SW480 (cell line): ENCODE results near the gene TEX28.
"Not testable (repeated sequence)": the region's sequence is repeated elsewhere in the genome, so short reads cannot be mapped to it uniquely, and the experiment has no call there.

Experiments
- DNase-seq: peaks from one replicate; pipeline ENCODE4 v3.0.0-alpha.2; 2016; ENCODE audit warnings: low spot score

The TEX28 gene, protein sequence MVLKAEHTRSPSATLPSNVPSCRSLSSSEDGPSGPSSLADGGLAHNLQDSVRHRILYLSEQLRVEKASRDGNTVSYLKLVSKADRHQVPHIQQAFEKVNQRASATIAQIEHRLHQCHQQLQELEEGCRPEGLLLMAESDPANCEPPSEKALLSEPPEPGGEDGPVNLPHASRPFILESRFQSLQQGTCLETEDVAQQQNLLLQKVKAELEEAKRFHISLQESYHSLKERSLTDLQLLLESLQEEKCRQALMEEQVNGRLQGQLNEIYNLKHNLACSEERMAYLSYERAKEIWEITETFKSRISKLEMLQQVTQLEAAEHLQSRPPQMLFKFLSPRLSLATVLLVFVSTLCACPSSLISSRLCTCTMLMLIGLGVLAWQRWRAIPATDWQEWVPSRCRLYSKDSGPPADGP

GRCh38 chrX:154294791-154295574, at the start of gene TEX28:
Gene TEX28 (minus strand): TSS chrX:154295124. CDS start chrX:154292117, 3,007 bp downstream.
- no peak for DNase-seq

DNA sequence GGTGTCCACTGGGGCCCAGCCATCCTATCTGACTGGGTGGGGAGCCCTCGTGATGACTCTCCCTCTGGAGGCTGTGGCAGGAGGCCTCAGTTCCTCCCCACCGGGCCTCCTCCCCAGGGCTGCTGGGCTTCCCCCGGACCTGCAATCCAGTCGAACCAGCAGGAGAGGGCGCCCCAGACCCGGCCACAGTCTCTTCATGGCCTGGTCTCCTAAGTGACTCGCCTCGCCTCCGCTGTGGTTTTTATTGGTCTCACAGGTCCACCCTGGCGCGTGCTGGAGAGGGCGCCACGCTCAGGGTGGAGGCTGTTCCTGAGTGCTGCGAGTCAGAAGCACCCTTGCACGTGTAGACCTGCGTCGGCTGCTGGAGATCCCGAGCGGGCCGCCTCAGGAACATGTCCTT, 48.7 kb upstream of the TEX28 start:
- DNase-seq = not testable (repeated sequence)

GRCh38 chrX:154343063-154343462, 48.1 kb upstream of the TEX28 start:
- not testable (repeated sequence) for DNase-seq

DNA sequence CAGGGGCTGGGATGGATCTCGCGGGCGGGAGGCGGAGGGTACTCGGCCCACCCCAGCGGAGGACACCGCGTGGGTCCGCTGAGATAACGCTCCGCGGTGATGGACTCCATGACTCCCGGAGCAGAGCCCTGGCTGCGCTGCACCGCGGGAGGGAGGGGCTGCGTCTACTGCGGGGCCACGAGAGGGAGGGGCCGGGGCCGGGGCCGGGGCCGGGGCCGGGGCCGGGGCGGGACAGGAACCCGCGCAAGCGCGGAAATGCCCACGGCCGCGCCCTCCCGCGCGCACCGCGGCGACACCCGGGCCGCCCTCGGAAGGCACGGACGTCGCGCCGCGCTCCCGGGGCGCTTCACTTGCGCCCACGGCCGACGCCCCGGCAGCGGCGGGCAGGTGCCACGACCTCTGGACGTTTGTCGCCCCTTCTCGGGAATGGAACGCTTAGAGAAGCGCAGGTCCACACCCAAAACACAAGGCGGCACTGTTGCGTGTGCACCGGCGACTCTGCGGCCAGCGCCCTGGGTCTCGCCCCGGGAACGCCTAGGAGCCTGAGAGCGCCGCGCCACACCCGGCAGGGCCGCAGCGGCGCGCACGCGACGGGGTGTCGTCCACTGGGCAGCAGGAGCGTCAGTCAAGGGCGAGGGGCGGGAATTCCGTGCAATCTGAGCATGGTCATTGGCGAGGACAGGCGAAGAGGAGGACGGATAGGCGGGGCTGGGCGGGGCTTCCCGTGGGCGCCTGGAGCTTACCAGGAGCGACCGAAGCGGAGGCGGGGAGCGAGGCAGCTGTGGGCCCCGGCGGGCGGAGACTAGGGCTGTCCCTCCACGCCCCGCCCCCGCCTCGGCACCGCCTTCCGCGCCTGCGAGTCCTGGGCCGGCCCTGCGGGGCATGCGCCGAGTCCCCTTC, 46.7 kb upstream of the TEX28 start:
- DNase-seq = not testable (repeated sequence)

DNA sequence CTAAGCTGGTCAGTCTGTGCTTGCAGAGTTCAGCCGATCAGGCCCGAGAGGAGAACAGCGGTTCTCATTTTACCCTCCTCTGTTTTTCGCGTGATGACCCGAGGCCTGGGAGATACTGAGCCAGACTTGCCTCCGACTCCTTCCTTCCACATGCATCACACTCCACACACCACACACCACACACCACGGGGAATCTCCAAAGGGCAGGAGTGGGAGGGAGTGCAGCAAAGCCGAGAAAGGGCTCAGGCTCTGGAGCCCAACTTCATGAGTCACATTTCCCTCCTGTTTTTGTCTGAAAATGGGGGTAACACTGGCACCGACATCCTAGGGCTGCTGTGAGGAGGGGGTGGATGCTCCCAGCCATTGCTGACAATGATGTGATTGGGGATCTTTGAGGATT, 39.6 kb upstream of the TEX28 start:
- DNase-seq = no peak

DNA sequence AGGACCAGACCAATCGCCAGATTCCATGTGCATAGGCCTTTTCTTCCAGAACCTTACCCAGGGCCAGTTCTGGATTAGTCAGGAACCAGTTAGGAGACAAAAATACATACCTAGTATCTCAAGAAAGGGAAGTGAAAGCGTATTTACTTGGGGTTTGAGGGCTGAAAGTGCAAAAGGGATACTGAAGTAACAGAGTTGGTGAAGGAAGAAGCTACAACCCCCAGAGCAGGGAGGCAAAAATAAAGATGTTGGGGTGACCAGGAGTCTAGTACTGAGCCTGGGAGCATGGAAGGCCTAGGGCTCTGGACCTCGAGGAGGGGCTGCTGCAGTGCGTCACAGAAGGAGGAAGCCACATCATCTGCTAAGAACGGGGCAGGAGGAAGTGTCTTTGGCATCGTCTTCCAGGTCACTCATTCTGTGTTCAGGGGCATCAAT, 38.9 kb upstream of the TEX28 start:
- DNase-seq = no peak

DNA sequence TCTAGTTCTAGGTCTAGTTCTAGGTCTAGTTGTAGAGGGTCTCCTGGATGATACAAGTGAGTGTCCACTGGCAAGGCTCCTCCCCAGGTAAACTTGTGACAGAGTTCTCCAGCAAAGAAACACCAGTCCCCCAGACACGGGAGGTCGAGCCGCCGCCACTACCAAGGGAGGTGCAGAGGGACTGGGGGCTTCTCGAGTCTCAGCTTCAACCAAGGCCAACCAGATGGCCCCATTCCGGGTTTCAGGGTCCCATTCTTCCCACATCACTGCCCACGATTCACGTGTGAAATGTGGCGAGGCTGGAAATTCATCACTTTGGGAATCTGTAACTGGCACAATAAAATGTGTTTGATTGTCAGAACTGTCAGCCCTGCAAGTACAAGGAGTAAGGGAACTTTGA, 38.2 kb upstream of the TEX28 start:
- no peak for DNase-seq

- no peak for DNase-seq
Measured at GRCh38 chrX:154332561-154332960, 37.6 kb upstream of the TEX28 start.

DNA sequence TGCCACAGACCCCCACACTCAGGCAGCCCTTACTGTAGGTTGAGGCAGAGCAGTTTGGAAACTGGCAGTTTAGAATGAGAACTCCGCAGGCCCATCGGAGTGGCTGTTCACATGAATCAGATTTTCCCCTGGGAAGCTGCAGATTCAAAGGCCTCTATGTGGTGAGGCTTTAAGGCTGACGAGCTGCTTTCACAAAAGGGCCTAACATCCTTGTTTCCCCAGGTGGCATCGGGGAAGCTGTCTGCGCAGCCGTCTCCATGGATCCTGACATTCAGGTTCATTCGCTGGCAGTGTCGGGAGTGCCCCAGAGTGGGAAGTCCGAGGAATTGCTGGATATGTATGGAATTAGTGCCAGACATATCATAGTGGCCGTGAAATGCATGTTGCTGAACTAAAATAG, 34.4 kb upstream of the TEX28 start:
- no peak for DNase-seq

DNA sequence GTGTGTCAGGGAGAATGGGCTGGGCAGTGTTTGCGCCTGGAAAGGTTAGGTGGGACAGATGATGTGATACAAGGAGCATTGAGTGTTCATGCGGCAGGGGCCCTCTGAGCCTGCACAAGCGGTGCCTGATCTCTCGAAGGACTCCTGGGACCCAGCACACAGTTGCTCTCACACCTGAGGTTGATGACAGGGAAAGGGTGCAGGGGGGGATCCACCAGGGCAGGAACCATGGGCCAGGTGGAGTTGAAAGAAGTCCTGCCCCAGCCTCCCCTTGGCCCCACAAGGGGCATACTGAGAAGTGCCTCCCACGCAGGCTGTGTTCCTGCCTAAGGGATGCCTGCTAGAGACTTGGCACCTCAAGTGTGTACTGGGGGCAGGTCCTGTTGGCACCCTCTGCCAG, 33.7 kb upstream of the TEX28 start:
- DNase-seq = no peak

DNA sequence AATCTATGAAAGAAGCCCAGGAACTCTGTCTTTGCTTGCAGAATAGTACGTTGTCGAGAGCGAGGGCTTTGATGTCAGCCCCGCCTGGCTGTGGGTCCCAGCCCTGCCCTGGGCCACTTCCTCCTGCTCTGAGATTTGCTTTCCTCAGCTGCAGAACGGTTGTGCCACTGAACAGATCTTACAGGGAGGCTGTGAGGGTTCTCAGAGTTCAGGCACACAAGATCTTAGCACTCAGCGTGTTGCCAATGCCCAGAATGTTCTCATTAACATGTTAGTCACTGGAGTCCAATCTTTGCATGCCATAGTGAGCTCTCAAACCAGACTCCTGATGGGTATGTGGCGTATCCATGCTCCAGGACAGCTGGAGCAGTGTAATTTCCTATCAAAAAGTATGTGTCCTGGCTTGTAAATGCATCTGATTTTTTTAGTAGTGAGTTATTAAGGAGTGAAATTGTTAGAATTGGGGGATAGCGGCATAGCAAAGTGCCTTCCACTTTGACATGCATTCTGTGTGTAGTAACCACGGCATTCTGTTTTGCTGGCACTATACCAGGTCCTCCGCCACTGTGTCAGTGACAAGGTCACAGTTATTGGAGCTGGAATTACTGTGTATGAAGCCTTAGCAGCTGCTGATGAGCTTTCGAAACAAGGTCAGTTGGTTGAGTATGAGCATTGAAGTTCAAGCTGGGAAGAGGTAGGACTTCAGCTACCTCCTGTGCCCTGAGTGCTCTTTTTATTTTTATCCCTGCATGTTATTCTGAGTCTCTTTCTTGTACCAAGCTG, 32.3 kb upstream of the TEX28 start:
- no peak for DNase-seq

GRCh38 chrX:154325541-154325940, 30.6 kb upstream of the TEX28 start:
- DNase-seq = no peak

DNA sequence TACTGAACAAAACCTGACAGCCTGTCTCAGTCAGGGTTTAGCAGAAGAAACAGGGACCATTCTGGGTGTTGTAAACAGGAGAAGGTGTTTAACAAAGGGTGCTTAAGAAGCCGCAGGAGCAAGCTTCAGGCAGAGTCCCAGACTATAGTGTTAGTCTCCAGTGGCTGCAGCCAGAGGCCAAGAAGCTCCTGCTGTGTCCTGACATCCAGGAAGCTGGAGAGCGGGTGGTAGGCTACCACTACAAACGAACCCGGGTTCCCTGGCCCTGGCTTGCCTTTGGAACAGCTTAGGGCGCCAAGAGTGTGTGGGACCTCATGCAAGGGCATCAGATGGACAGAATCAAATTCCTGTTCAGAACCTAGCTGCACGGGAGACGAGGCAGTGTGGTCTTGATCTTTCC, 28.6 kb upstream of the TEX28 start:
- DNase-seq = no peak

GRCh38 chrX:154322890-154323289, 28.0 kb upstream of the TEX28 start:
- DNase-seq = no peak

DNA sequence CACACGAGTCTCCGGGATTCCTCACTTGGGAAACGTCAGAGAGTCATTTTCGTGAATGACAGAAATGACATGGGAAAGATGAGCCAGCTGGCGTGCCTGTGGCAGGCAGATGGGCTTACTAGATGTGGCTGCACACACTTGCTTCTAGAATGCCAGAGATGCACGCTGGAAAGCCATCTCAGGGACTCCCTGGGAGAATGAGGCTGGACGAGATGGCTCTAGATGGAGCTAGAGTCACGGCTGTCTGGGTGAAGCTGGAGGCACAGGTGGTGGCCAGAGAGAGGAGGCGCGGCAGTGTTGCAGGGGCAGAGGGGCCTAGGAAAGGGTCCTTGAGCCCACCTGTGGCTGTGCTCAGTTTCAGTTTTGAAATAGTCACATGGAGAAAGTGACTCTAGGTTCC, 26.7 kb upstream of the TEX28 start:
- DNase-seq = no peak

- no peak for DNase-seq
Measured at GRCh38 chrX:154321152-154321551, 26.2 kb upstream of the TEX28 start.

- no peak for DNase-seq
Measured at GRCh38 chrX:154320406-154320805, 25.5 kb upstream of the TEX28 start.

GRCh38 chrX:154317391-154317995, 22.6 kb upstream of the TEX28 start:
- peak; percentile 33 for DNase-seq

GRCh38 chrX:154315416-154315815, 20.5 kb upstream of the TEX28 start:
- DNase-seq = no peak

DNA sequence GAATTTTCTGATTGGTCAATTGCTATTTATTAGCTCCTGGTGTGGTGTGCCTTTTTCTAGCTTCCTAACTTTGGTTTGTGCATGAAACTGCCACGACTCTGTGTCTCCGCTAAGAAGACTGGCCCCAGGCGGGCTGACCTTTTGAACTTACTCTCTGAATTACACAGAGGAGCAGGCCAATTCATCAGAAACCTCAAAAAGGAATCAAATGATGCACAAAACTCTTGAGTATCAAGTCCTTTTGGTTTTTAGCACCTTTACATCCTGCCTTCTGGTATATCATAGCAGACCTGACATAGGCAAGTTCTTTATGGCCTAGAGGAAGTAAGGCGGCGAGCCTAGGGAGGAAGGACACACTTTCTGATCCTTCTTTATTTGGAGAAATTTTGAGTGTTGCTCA, 18.2 kb upstream of the TEX28 start:
- no peak for DNase-seq

DNA sequence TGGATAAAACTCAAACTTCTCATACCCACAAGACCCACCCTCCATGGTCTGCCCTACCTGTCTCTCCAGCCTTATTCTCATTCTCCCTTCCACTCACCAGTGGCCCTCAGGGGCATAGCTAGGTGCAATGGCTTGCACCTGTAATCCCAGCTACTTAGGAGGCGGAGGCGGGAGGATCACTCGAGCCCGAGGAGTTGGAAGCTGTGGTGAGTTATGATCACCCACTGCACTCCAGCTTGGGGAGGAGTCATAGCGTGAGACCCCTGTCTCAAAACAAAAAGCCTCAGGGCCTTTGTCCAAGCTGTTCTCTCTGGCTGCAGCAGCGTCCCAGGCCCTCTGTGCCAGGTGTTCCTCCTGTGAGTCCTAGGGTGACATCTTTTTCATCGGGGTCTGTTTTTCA, 17.2 kb upstream of the TEX28 start:
- no peak for DNase-seq
